GM12873 (cell line): Measurements from ENCODE around the gene C18orf54.

Source experiments
- TF ChIP-seq, protein P1 (sequence below): IDR thresholded peaks from 2 replicates; pipeline ENCODE4 v1.5.1; 2012; ENCODE audit warnings: low read depth, mild to moderate bottlenecking, moderate library complexity, low read length, control low read depth; ENCODE audit not compliant: insufficient read depth; ENCODE audit errors: missing control alignments

The C18orf54 gene

DNA sequence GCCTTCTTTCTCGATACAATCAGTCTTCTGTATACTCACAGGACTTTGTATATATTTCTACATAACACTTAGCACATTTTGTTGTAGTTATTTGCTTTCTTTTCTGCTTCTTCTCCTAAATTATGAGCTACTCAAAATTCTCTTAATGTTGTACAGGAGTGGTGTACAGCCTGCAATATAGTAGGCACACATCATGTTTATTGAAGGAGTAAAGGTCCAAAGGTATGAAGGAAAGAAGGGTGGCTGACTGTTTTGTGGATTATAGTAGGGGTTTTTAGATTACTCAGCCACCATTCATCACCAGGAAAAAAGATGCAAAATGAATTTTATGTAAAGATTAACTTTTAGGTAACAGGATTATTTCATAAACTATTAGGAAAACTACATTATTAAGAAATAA lies 54.1 kb downstream of the C18orf54 start:
- TF ChIP-seq, protein P1, sequence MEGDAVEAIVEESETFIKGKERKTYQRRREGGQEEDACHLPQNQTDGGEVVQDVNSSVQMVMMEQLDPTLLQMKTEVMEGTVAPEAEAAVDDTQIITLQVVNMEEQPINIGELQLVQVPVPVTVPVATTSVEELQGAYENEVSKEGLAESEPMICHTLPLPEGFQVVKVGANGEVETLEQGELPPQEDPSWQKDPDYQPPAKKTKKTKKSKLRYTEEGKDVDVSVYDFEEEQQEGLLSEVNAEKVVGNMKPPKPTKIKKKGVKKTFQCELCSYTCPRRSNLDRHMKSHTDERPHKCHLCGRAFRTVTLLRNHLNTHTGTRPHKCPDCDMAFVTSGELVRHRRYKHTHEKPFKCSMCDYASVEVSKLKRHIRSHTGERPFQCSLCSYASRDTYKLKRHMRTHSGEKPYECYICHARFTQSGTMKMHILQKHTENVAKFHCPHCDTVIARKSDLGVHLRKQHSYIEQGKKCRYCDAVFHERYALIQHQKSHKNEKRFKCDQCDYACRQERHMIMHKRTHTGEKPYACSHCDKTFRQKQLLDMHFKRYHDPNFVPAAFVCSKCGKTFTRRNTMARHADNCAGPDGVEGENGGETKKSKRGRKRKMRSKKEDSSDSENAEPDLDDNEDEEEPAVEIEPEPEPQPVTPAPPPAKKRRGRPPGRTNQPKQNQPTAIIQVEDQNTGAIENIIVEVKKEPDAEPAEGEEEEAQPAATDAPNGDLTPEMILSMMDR: no peak

DNA sequence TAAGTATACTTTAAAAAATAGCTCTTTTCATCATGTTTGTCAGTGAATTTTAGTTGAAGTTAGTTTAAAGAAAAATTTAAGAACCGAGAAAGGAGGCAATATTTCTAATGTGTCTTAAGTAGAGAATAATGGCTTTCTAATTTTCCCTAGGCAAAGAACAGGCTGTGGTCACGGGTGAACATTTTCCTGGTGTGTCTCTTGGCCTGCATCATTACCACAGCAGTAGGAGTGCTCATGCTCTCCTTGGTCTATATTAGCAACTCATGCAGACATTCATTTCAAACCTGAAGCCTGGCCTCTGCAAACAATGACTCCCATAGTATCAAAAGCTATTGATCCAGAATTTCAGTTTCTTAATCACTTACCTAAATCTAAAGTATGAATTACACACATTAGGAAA lies 57.4 kb downstream of the C18orf54 start:
- TF ChIP-seq, protein P1: no peak

- TF ChIP-seq, protein P1: no peak
Observed at GRCh38 chr18:54416436-54416835, 58.7 kb downstream of the C18orf54 start.

- TF ChIP-seq, protein P1: no peak
Observed at GRCh38 chr18:54423831-54424230, 66.1 kb downstream of the C18orf54 start.

DNA sequence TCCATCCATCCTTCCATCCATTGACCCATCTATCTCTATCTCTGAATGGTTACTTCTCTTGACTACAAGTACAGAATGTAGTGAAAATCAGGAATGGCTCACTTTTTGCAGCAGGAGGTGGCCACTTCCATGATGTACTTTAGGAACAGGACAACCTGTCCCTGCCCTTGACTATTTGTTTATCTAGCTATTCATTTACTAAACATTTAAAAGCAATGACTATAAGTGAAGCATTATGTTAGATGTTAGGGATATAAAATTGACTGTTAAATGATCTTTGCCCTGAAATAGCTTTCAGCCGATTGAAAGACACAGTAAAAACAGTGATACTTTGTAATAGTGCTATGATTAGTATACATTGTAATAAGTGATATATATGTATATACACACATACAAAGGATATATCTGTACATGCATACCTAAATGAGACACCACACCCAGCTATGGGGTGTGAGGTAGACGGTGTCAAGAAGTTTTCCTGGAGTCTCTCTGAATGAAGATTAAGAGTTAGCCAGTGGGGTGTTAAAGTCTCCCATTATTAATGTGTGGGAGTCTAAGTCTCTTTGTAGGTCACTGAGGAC lies 68.5 kb downstream of the C18orf54 start:
- TF ChIP-seq, protein P1: no peak
